H1 (cell line): ENCODE measurements around the gene ATXN7. TPM values are rescaled to one million over a fixed set of nuclear protein-coding genes. Genes with fewer than 3 reads are reported as not detected.

Source experiments
- CTCF ChIP-seq, 3 experiments: IDR thresholded peaks; 1 replicate in 2 of 3; 2 replicates in 1 of 3; pipeline versions ENCODE4 v1.5.1 to v1.6.1; 2011; ENCODE audit warnings: low read length in 3 of 3, mild to moderate bottlenecking in 3 of 3, inconsistent platforms in 2 of 3, low read depth in 1 of 3, moderate library complexity in 1 of 3; ENCODE audit not compliant: insufficient read depth in 1 of 3; ENCODE audit errors: control extremely low read depth in 1 of 3
- EGR1 ChIP-seq: IDR thresholded peaks from 2 replicates; pipeline ENCODE4 v1.6.1; 2011; ENCODE audit warnings: low read depth, low read length, borderline replicate concordance
- polyA plus RNA-seq, 7 experiments: library from polyadenylated mRNA; depleted of rRNA in 3 of 7; stranded (reverse) in 5 of 7; unstranded in 2 of 7; fragments of >200 nt in 5 of 7; fragments of 200-250 nt in 2 of 7; gene quantifications; 1 replicate in 5 of 7; 2 replicates in 1 of 7; 4 replicates in 1 of 7; pipeline versions ENCODE4 v1.2.1 to v1.2.3, GENCODE V29; 2011 to 2013; ENCODE audit warnings: missing spikeins in 2 of 7, mixed read lengths in 2 of 7
- total RNA-seq: library from RNA; stranded (reverse); fragmentation: NEBNext Ultra II Directional; extraction: Animal tissue kit (Norgen Biotek cat#: 25700); gene quantifications from 2 replicates; pipeline ENCODE4 v1.2.1, GENCODE V29; 2021

The ATXN7 gene
- total and polyA plus RNA-seq, 2 of the 8 experiments (the other 6 are each of a cell fraction or from before 2014, with no cell fraction given): 15.5 to 16.8 TPM

- TF ChIP-seq CTCF (IDR thresholded peaks at IDR 0.05; ENCODE audit: control extremely low read depth in 1 of 3, insufficient read depth in 1 of 3, low read depth in 1 of 3, low read length in 3 of 3) (no peak), EGR1 (no peak)
Observed at GRCh38 chr3:63926309-63926708, 62.6 kb downstream of the ATXN7 start (continued).
